Adipose tissue (tissue), 3 donors: ENCODE measurements around the gene PDE11A. TPM values are rescaled to one million over a fixed set of nuclear protein-coding genes. Genes with fewer than 3 reads are reported as not detected.
"Not testable (repeated sequence)": the region's sequence is repeated elsewhere in the genome, so short reads cannot be mapped to it uniquely, and the experiment has no call there.

Experiments
- H3K27ac ChIP-seq: one replicate; pipeline ENCODE4 v1.5.1; 2013; ENCODE audit warnings: low read depth, low read length
- WGBS, 3 donors: extraction: QIAGEN DNeasy Blood & Tissue Kit; methylation state at CpG; one replicate each; pipeline ENCODE4 v1.1.7; 2013; 5-methylcytosine and 5-hydroxymethylcytosine counted together
- polyA plus RNA-seq, 3 donors: library from polyadenylated mRNA; stranded (reverse); fragments of 200-250 nt; gene quantifications; one replicate each; pipeline ENCODE4 v1.2.3, GENCODE V29; 2013
- donor health status: healthy with polysubstance abuse.
- donor health status: Bipolar disorder and iron deficiency.
- donor health status: healthy.

Gene PDE11A
- polyA plus RNA-seq, 3 donors, result 0.11 to 0.72 (median 0.27) TPM

DNA sequence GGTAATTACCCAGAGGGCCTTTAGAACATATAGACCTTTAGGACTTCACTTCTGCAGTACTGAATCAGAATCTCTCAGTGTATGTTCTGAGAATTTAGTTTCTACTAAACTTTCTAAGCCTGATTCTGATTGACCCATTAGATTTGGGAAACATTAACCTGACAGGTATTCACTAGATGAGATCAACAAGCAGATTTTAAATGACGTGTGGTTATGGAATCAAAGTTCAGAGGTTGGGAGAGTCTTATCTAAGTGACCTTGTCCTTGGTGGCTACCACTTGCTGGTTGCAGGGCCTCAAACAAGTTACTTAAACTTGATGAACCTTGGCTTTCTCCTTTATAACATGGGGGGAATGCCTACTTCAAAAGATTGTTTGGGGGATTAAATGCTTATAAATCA, 198.7 kb downstream of the PDE11A start:
- 18 to 77% (median 66%) methylated on average over 1 of the region's 1 CpG for WGBS, 3 donors
- H3K27ac ChIP-seq, result no peak overlapping the region

DNA sequence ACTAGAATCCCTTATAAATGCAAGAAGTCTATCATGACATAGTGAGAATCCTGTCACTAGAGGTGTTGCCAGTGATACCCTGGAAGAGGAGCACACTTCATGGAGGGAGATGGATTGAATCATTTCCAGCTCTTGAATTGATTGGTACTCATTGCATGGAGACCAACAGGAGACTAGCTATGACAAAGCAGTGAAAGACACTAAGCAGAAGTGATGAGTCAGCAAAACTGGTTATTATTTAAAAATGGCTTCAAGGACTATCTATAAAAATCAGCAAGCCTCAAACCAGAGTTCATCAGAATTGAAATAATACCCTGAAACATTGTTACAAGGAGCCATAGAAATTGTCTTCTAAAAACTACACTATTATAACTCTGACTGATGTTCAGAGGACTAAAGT, 200.3 kb downstream of the PDE11A start:
- no peak overlapping the region for H3K27ac ChIP-seq

DNA sequence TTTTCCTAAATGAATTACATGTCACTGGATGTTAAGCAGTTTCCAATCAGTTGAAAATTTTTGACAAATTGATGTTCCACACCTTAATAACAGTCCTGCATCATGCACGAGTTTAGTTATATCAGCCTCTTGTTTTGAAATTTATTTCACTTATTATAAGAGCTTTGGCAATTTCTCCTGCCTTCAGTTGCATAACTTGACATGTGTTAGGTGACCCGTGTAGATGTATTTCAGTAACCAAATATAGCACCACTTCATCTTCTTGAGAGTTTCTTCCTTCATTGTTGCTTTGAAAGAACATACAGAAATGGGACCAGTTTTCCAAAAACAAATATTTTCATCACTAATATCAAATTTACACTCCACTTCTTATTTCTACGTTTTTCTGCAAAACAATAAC, 202.7 kb downstream of the PDE11A start:
- WGBS, 3 donors, result 56 to 79% (median 61%) methylated on average over 3 of the region's 3 CpGs

DNA sequence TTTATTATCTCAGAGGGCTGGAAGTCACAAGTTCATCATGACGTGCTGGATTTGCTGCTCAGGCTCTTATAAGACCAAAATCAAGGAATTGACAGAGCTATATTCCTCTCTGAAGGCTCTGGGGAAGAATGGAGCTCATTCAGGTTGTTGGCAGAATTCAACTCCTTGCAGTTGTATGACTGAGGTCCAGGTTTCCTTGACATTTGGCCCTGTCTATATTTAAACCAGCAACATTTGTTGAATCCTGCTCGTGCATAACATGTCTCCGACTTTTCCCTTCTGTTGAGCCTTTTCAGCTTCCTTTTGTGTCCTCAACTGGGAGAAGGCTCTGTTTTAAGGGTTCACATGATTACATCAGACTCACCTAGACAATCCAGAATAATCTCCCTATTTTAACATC, 203.4 kb downstream of the PDE11A start:
- no peak overlapping the region for H3K27ac ChIP-seq
- WGBS, 3 donors, result 69 to 73% (median 73%) methylated on average over 3 of the region's 3 CpGs

More for the DNA sequence above, 202.7 kb downstream of the PDE11A start:
- H3K27ac ChIP-seq, result no peak overlapping the region

DNA sequence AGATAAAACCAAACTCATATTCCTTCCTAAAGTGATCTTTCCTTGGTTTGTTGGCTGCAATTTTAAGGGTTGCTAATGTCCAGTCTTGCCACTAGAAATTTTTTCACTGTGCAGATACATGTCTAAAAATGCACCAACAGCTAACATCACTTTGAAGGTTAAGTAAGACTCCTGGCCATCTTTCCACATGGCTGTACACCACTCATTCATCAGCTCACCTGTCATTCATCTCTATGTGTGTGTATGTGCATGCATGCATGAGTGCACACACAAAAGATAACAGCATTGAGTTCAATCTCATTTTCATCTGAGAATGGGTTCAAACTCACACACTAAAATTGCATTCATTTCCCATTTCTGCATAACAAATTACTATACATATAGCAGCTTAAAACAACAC, 203.8 kb downstream of the PDE11A start:
- H3K27ac ChIP-seq, result no peak overlapping the region

DNA sequence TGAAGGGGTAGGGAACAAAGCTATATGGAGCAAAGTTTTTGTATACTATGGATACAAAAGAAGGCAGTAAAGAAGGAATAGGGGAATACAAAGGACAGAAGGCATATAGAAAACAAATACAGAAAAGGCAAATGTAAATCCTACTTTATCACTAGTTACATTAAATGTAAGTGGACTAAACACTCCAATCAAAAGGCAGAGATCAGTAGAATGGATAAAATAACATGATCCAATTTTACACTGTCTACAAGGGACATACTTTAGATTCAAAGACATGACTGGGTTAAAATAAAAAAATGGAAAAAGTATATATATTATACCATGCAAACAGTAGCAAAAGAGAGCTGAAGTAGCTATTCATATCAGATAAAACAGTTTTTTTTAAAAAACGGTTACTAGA, 215.0 kb downstream of the PDE11A start:
- 57 to 73% (median 60%) methylated on average over 1 of the region's 1 CpG for WGBS, 3 donors
- H3K27ac ChIP-seq, result no peak overlapping the region

DNA sequence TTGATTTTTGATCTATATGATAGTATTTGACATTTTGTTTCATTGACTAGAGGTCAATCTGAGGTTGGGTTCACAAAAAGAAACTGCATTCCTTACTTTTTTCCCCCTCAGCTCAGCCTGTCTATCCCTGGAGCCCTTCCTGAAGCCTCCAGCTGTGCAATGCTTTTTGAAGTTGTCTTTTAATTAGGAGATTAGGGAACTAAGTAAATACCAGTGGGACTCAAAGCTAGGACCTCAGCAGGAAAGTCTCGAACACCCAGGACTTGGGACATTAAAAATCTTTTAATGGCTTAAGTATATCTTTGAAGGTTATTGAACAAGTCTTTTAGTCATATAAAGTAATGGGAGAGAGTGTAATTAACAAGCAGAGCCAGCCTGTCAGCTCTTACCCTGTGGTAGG, 220.2 kb downstream of the PDE11A start:
- no peak overlapping the region for H3K27ac ChIP-seq
- WGBS, 3 donors, result 47 to 67% (median 50%) methylated on average over 1 of the region's 1 CpG

DNA sequence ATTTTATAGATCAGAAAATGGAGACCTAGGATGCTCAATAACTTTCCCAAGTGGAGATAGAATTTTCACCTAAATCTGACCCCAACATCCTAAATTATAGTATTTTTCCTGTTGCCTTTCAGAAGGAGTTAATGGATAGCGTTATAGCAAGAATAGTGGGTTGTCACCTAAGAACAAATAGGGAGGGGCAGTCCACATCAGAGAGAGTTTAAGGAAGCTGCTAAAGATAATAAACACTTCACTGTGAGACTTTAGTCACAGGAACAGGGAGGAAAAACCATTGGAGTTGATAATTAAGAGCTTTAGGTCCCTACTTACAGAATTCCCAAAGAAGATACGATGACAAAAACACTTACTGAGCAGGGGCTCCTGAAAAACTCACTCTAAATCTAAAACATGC, 229.4 kb downstream of the PDE11A start:
- H3K27ac ChIP-seq, result no peak overlapping the region
- 68 to 86% (median 70%) methylated on average over 2 of the region's 2 CpGs for WGBS, 3 donors

DNA sequence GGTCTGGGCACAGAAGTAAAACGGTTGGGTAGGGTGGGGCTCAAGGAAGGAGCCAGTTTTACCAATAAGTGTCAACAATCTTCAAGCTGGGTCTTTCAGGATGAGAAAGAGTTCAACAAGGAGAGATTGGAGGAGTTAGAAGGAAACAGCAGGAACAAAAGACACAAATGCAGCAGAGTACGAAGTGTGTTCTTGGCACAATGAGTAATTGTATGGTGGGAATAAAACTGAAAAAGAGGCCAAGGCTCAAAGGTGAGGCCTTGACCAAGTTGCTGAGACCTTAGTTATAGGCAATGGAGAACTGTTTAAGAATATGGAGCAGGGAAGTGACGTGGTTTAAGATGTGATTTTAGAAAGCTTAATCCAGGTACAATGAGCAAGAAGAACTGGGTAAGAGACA, 230.3 kb downstream of the PDE11A start:
- no peak overlapping the region for H3K27ac ChIP-seq
- WGBS, 3 donors, result 61 to 70% (median 64%) methylated on average over 3 of the region's 3 CpGs

DNA sequence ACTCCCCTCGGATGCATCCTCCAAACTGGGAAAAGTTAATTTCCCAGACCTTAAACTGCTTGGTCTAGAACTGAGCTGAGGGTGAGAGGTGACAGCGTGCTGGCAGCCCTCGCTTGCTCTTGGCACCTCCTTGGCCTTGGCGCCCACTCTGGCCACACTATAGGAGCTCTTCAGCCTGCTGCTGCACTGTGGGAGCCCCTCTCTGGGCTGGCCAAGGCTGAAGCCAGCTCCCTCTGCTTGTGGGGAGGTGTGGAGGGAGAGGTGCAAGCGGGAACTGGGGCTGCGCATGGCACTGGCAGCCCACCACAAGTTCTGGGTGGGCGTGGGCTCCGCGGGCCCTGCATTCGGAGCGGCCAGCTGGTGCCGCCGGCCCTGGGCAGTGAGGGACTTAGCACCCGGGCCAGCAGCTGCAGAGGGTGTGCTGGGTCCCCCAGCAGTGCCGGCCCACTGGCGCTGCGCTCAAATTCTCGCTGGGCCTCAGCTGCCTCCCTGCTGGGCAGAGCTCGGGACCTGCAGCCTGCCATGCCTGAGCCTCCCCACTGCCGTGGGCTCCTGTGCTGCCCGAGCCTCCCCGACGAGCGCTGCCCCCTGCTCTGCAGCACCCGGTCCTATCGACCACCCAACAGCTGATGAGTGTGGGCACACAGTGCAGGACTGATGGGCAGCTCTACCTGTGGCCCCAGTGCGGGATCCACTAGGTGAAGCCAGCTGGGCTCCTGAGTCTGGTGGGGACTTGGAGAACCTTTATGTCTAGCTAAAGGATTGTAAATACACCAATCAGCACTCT, 237.0 kb downstream of the PDE11A start:
- 94 to 96% (median 96%) methylated on average over 22 to 27 of the region's 27 CpGs for WGBS, 3 donors

DNA sequence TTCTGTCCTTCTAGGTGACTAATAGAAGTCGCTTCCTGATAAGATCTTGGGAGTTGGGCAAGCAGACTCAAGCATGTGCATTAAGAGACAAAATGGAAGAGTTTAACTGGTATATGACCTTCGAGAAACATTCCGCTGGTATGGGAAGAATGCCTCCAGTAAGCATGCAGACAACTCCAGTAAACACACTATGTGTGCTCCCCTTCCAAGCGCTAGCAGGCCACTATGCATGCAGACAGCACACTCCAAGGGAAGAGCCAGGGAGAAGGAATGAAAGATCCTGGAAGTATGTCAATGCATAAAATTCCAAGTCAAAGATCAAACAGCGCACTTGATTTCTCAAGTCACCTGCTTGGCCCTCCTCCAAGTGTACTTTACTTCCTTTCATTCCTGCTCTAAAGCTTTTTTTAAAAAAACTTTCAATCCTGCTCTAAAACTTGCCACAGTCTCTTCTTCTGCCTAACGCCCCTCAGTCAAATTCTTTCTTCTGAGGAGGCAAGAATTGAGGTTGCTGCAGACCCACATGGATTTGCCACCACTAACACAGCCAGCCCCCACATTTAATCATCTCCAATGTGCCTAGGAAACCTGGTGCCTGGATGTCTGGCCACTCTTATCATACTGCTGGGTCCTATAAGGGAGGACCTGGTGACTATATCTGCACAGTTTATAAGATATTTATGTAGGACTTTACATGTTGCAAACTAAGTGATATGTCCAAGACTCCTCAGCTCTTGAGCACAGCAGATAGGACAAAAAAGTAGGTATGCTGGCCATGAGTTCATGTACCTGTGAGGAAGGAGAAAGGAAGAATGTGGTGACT, 239.8 kb downstream of the PDE11A start:
- 80 to 86% (median 84%) methylated on average over 6 of the region's 6 CpGs for WGBS, 3 donors
- no peak overlapping the region for H3K27ac ChIP-seq

More for the DNA sequence above, 237.0 kb downstream of the PDE11A start:
- not testable (repeated sequence) for H3K27ac ChIP-seq

DNA sequence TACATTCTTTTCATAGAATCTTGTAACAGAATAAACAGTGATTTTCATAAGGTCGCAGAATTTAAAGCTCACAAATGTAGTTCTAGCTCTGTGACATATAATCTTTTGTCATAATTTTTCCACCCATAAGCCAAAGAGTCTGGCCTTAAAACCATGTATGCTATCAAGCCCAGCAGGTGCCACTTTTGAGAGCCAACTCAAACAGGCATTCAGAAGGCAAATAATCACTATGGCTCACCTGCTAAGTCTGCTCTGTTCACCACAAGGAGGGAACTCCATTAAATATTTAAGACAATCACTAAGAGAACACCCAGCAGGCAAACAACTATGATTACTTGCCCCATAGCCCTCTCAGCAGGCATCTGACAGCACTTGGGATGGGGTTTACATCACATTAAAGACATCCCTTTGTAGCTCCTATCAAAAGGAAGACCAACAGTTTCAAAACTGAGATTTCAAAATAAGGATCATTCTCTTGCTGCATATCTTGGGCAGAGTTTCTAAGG, 241.6 kb downstream of the PDE11A start:
- 39 to 91% (median 91%) methylated on average over 1 of the region's 1 CpG for WGBS, 3 donors
- H3K27ac ChIP-seq, result no peak overlapping the region

DNA sequence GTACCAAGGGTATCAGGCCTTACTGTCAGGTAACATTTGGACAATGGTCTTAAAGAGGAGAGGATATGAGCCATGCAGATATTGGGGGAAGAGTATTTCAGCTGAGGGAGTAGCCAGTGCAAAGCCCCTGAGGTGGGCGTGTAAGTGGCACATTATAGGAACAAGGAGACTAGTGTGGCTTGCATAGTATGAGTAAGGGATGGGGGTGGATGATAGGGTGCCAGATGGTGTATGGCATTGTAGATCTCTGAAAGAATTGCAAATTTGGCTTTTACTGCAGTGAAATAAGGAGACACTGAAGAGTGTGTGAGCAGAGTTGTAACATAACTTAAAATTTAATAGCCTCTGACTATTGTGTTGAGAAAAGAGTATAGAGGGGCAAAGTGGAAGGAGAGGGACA, 244.0 kb downstream of the PDE11A start:
- H3K27ac ChIP-seq, result no peak overlapping the region
- WGBS, 3 donors, result 90 to 96% (median 96%) methylated on average over 1 of the region's 1 CpG

DNA sequence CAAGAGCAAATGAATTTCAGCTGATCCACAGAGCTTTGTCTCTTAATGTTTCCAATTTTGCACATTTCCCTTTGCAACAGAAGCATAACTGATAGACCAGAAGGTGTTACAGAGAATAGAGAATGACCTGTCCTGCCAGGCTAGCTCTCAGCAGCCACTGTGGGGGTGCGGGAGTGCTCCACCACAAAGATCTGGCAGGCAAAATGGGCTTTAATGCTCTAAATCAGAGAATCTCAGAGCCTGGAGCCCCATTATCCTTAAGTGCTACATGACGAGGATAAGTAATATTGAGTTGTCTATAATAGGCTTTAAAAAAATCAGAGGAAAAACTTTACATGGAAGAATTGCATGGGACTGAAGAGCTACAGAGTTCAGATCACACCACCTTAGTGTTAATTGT, 245.7 kb downstream of the PDE11A start:
- 83 to 92% (median 88%) methylated on average over 2 of the region's 2 CpGs for WGBS, 3 donors
- H3K27ac ChIP-seq, result no peak overlapping the region

DNA sequence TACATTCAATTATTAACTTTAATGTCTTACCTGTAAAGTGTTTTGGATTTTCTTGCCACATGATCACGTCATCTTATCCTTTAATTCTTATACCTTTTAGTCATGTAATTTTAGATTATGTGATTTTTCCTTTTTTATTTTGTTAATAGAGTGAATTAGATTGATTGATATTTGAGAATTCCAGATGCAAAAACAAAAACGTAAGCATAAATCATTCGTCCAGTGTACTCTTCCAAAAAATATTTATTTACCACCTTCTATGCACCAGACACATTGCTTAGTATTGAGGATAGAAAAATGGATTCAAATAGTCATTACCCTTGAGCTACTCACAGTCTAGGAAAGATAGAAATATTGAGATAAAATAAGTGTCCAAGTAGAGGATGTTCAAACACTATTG, 249.6 kb downstream of the PDE11A start:
- WGBS, 3 donors, result 82 to 88% (median 88%) methylated on average over 3 of the region's 3 CpGs
- H3K27ac ChIP-seq, result no peak overlapping the region

DNA sequence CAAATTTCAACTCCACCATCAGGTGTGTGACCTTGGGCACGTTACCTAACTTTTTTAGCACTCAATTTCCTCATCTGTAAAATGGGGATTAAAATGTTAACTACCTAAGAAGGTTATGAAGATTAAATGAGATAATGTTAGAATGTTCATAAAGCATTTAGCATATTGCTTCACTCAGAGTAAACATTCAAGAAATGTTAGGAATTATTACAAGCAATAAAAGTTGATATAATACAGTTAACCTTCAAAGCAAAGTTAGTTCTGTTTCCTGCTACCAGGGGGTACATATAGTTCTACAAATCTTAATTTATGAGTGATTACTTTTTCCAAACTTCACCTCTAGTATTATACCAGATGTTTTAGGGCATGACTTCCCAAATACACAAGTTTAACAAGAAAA, 254.2 kb downstream of the PDE11A start:
- 44 to 68% (median 64%) methylated on average over 1 of the region's 1 CpG for WGBS, 3 donors
- no peak overlapping the region for H3K27ac ChIP-seq

DNA sequence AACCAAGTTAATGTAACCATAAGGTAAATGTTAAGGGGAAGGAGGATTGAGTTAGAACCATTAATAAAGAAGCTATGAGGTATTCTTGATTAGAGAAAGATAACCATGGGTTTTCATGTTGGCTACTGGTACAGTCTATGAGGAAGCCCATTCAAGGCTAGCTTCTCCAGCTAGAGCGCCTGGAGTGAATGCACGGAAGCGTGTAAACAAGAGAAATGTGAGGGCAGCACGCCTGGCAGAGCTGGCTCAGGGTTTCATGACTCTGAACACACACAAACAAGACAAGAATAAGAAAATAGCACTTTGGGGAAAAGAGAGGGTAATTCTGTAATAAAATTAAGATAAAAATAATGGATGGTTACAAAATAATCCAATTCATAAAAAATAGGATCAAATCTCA, 255.3 kb downstream of the PDE11A start:
- H3K27ac ChIP-seq, result no peak overlapping the region
- WGBS, 3 donors, result 70 to 94% (median 80%) methylated on average over 4 of the region's 4 CpGs

DNA sequence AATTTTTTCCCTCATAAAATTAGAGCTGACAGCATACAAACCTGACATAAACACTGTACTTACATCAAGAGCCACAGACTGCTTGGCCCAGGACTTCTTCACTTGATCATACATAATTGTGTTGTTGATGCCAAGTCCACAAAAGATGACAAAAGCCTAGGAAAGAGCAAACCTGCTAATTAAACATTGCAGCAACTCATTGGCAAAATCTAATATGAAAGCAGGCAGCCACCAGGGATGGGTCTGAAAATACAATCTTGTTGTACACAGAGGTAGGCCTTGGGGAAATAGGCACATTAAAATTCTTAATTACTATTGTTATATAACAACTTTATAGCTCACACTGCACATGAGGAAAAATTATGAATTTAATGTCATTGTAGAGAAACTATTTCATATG, 255.8 kb downstream of the PDE11A start:
- H3K27ac ChIP-seq, result no peak overlapping the region

DNA sequence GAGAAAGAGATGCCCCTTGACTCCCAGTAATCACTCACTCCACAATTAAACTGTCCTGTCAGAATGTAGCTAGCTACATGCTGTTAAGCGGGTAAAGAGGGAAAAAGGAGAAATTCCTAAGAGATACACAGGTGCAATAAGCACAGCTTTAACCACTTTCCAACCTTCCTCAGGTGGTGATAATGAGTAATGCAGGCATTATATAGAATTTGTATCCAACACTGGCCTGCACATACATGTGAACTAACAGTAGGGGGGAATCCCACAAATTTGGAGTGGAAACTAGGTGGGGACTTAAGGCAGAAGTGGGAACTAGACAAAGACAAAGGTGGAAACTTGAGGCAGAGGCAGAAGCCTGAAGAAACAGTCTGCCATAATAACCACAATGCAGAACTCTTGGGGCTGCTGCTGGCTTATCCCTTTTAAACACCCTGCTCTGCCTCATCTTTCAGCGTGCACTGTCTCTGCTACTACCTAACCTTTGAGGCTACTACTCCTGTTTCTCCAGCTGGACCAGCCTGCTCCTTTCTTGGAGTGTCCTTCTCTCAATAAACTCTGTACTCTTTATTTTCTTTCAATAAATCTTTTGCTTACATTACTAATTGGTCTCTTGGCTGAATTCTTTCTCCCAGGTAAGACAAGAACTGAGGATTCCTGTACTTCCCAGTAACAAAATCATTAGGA, 259.7 kb downstream of the PDE11A start:
- no peak overlapping the region for H3K27ac ChIP-seq
- WGBS, 3 donors, result 76 to 85% (median 83%) methylated on average over 2 of the region's 2 CpGs
